HK-2 (cell line): ENCODE data around the gene CPNE7.
"Not testable (repeated sequence)": the region's sequence is repeated elsewhere in the genome, so short reads cannot be mapped to it uniquely, and the experiment has no call there.

ENCODE experiments used
- DNase-seq: peaks from one replicate; pipeline ENCODE4 v3.0.0-alpha.2; 2018; ENCODE audit not compliant: unreplicated experiment

Gene CPNE7

DNA sequence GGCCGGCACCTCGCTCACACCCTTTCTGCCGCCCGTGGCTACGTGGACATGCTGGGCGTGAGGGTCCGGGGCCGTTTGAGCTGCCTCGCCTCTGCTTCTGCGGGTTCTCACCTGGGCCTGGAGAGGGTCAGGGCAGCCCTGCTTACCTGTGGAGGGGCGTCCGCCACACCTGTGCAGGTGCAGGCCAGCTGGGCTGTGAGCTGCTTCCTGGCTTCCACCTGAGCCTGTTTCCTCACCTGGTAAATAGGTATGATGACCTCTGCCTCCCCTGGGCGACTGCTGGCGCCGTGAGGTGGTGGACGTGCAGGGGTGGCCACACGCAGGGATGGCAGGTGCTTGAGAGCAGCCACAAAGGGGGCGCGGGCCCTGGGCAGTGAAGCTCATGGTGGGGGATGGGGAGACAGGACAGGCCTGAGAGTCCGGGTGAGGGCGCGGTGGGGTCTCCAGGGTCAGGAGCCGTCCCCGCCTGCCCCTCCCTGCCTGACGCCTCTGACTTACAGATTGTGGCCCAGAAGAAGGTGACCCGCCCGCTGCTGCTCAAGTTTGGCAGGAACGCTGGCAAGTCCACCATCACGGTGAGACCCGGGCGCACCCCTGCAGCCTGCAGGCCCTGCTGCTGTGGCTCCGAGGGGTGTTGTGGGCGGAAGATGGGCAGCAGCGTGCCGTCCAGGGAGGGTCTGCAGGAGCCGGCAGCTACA lies 7.8 kb downstream of the CPNE7 start:
- DNase-seq: no peak

DNA sequence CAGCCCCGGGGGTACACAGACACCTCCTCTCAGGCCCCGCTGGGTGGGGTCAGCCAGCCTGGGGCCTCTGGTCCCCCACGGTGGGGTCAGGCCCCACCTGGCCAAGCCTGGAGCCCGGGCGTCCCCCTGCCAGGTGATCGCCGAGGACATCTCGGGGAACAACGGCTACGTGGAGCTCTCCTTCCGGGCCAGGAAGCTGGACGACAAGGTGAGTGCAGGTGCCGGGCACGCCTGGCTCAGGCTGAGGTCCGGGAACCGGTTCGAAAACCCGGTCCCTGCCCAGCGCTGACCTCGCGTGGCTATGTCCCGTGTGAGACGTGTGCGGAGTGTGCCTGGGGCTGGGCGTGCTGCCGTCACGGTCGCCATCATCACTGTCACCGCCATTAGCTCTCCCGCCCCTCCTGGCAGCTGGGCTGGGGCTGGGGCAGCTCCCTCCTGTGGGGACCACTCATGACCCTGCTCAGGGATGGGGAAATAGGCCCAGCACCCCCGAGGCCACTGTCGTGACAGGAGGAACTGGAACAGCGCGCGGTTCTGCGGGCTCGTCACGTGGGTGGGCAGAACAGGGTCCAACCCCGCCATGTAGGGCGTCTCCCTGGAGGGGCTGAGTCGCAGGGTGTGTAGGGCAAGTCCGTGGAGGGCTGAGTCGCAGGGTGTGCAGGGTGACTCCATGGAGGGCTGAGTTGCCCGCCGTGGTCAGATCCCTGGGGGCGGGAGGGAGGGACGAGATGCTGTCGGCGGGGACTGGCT lies 8.5 kb downstream of the CPNE7 start:
- DNase-seq: no peak

DNA sequence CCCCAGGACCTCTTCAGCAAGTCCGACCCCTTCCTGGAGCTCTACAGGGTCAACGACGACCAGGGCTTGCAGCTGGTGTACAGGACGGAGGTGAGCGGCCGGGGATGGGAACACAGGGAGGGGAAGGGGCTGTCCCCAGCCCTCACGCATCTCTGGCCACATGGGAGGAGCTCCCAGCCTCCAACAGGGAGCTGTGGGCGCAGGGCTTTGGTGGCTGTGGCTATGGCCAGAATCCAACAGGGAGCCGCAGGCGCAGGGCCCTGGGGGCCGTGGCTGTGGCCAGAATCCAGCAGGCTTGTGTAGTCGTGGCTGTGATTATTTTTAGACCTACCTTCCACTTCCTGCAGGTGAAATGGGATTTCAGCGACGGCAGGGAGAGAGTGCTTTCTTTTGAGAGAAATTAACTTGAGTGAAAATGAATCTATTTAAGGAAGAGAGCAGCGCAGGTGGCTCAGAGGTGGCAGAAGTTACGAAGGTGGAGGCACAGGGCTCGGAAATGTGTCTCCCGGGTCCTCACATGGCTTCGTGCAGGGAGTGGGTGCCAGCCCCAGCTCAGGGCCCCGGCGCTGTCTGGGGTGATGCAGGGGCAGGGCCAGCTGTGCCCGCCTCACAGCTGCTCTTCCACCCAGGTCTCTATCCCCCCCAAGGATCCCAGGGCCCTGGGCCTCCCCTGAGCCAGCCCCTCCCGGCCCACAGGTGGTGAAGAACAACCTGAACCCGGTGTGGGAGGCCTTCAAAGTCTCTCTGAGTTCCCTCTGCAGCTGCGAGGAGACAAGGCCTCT lies 9.4 kb downstream of the CPNE7 start:
- DNase-seq: no peak

DNA sequence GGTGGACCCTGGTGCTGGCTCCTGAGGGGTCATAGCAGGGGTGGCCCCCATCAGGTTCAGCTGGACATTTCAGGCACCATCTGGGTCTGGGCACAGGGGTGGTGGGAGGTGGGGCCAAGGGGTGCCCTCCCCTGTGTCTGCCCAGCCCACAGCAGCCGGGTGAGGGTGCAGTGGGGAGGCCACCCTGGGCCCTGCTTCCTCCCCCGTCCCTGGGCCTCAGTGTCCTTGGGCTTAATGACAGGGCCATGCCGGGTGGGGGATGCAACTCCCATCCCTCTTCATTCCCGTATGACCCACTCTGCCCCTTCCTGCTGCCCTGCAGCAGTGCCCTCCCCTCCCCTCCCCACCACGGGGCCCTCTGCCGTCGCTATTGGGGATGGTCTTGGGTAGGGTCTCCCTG lies 10.7 kb downstream of the CPNE7 start:
- DNase-seq: no peak

DNA sequence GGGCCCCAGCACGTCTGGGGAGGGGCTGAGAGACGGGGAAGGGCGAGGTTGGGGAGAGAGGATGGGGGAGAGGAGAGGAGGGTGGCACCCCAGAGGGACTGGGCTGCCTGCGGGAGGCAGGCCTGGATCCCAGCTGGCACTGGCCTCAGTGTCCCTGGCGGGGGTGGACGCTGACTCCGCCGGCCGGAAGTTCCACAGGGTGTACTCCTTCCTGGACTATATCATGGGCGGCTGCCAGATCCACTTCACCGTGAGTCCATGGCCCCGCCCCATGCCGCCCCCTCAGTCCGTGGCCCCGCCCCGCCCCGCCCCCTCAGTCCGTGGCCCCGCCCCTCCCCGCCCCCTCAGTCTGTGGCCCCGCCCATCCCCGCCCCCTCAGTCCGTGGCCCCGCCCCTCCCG lies 11.3 kb downstream of the CPNE7 start:
- DNase-seq: no peak

DNA sequence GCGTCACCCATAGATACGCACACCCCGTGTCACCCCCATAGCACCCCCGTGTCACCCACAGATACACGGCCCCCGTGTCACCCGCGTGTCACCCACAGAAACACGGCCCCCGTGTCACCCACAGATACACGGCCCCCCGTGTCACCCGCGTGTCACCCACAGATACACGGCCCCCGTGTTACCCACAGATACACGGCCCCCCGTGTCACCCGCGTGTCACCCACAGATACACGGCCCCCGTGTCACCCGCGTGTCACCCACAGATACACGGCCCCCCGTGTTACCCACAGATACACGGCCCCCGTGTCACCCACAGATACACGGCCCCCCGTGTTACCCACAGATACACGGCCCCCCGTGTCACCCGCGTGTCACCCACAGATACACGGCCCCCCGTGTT lies 12.1 kb downstream of the CPNE7 start:
- DNase-seq: not testable (repeated sequence)

DNA sequence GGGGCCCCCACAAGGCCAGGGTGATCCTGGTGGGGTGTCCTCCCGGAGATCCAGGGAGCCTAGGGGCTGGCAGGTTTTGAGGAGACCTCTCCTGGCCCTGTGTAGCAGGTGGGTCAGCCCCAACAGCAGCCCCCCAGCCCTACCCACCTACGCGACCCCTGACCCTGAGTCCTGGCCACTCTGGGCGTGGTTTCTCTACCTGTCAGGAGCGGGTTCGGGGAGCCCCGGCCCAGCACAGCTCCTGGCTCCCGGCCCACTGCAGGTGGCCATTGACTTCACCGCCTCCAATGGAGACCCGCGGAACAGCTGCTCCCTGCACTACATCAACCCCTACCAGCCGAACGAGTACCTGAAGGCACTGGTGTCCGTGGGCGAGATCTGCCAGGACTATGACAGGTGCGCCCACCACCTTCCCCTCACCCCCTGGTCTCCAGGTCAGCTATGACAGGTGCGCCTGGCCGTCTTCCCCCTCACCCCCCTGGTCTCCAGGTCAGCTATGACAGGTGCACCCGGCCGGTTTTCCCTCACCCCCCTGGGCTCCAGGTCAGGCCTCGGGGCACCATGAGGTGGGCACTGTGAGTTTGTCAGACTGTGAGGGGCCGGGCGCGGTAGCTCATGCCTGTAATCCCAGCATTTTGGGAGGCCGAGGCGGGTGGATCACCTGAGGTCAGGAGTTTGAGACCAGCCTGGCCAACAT lies 13.0 kb downstream of the CPNE7 start:
- no peak for DNase-seq

DNA sequence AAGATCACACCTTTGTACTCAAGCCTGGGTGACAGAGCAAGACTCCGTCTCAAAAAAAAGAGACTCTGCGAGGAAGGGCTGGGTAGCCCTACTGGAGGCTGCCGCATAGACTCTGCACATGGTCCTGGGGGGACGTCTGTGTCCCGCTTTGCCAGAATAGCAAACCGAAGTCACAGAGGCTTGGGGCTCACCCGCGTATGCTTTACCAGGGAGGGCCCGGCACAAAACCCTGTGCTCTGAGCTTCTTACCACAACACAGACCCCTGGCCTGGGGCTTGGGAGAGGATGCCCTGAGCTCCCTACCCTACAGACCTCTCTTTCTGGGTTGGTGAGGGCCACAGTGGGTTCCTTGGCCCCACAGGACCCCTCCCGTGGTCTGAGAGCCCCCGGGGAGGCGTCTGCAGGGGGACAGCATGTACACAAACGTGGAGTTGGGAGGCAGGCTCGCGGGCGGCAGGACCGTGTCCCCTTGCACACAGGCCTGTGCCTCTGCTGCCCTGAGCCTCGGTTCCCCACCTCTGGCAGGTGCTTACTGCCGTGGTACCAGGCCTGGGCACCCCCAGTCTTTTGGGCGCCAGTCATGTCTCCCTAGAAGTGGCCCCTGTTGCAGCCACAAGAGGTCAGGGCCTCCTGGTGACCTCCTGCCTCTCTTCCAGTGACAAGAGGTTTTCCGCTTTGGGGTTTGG lies 13.8 kb downstream of the CPNE7 start:
- DNase-seq: no peak

DNA sequence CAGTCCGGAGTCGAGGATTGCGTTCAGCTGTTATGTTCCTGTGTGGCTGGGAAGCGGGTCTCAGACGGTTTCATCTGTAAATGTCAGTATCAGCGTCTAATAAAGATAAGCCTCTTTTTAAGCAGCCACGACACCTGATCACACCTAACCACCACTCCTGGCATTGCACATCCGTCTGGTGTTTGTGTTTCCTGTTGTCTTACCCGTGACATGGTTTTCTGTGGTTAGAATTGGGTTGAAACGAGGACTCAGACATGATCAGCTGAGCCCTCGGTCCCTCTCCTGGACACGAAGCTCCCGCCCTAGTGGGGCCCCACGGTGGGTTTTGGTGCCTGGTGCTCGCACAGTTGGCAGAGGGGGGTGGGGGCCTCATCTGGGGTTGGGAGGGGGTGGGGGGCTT lies 18.3 kb downstream of the CPNE7 start:
- DNase-seq: no peak

DNA sequence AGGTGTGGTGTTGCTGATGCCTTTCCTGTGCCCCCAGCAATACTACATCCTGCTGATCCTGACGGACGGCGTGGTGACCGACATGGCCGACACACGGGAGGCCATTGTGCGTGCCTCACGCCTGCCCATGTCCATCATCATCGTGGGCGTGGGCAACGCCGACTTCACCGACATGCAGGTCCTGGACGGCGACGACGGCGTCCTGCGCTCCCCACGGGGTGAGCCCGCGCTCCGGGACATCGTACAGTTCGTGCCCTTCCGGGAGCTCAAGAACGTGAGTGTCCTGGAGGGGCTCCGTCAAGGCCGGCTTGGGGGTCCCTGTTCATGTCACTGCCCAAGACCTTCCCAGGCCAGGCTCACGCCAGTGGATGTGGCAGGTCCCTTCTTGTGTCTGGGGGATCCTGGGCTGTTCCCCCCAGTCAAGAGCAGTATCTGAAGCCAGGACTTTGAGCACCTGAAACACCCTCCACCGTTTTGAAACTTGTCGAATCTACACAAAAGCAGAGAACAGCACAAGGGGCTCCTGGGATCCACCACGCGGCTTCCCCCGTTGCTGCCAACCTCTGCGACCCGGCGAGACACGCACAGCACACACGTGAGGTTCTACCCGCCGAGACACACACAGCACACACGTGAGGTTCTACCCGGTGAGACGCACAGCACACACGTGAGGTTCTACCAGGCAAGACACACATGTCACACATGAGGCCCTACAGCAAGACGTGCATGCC lies 19.9 kb downstream of the CPNE7 start:
- no peak for DNase-seq

DNA sequence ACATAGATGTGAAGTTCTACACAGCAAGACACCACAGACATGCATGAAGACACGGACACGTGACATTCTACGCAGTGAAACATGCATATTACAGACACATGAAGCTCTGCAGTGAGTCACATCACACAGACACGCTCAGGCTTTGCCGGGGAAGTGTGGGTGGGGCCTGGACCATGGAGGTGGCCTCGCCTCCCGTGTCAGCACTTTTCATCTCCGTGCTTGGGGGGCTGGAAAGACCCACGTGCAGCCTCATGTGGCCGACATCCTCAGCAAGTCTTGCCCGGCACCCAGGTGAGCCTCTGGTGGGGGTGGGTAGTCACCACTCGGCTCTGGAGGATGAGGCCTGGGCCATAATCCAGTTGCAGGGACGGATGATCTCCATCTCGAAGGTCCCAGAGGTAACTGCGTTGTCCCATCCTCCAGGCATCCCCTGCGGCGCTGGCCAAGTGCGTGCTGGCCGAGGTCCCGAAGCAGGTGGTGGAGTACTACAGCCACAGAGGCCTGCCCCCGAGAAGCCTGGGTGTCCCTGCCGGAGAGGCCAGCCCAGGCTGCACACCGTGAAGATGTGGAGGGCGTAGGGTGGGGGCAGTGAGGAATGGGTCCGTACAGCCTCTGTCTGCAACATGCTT lies 20.6 kb downstream of the CPNE7 start:
- DNase-seq: no peak

DNA sequence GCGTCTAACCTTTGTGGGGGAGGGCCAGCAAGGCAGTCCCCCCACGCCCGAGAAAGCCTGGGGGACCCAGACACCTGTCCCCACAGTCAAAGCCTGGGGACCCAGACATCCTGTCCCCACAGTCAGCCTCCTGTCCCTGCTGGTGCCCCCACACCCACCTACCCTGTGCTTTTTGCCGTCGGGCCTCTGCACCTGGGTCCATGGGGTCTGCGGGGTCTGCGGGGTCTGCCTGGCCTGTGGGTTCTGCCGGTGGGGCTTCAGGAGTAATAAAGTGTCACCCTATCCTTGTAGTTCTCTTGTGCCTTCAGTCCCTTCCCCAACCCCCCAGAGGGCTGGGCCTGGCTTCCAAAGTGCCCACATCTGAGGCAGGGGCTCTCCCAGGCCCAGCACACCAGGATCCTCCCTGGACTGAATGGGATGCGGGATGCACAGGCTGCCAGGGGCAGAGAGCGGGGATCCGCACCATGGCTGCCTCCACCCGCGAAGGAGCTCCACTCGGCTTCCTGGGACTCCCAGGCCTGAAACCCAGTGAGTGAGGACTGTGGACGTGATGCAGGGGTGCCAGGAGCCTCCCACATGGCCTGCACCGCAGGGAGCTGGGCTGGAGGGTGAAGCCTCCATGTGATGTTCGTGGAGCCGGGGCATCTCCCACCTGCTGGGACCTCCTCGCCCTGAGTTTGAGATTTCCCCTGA lies 21.5 kb downstream of the CPNE7 start:
- no peak for DNase-seq

DNA sequence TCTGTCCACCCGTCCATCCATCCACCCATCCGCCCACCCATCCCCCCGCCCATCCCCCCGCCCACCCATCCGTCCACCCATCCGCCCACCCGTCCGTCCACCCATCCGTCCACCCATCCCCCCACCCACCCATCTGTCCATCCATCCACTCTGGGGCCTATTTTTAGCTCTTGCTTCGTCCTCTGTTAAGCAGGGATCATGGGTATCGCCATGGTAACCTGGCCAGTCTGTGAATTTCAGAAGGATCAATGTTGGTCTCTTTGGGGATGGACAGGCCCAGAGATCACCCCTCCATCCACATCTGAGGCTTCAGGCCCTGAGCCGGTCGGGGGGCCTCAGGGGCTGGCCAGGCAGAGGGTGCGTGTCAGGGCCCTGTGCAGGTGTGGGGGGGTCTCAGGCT lies 22.6 kb downstream of the CPNE7 start:
- DNase-seq: no peak

DNA sequence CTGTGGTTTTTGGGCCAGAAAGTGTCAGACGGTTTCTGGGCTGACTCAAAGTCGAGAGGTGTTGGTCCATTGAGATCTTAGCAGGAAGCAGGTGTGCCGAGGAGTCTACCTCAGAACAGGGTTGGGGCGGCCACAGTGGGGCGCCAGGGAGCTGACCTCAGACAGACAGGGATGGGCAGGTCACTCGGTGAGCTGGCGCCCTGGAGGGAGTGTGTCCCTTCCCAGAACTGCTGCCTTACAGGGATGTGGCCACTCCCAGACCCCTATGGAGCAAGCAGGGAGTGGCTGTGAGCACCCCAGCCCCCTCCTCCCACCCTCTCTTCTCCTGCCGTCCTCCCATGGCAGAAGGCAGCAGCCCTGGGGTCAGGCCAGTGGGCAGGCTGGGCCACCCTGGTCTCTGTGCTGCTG lies 23.9 kb downstream of the CPNE7 start:
- DNase-seq: peak; percentile 77

DNA sequence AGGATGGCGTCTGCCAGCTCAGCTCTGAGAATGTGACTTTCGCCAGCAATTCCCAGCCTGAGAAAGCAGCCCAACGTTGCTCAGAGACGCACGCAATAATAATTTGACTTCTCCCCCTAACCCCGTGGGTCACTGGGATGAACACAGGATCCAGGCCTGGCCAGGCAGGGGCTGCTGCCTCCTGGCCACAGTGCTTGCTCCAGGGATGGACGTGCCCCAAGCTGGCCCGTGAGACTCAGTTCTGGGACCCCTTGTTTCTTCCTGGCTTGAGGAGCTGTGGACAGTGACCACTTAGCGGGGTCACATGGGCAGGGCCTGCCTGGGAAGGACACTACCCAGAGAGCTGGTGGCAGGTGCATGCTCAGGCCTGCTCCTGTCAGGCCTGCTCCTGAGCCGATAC lies 24.3 kb downstream of the CPNE7 start:
- no peak for DNase-seq

DNA sequence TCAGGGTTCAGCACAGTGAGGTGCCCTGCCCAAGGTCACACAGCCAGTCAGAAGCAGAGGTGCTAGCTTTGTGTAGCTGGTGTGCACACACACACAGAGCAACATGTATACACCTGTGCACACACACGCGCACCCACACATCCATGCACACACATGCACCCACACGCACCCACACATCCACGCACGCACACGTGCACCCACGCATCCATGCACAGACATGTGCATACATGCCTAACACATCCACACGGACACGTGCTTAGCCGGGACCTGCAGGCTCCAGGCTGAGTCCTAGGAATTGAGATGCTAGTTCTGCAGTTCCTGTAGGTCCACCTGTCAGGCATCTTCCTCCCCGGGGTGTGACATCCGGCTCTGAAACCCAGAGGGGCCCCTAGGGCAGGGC lies 24.9 kb downstream of the CPNE7 start:
- DNase-seq: no peak

DNA sequence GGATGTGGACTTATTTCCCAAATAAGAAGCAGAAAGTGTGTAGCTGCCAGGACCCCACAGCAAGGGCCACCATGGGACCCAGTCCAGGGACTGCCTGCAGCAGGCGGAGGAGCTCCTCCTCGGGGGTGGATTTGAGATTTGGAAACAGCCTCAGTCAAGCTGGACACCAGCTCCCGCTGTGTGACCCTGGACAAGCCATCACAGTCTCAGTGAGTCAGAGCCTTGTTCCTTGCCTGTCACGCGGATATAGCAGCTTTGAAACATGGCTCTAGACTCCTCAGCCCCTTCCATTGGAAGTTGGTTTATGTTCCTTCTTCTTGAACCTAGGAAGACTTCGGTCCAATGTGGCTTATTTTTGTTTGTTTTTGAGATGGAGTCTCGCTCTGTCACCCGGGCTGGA lies 25.4 kb downstream of the CPNE7 start:
- no peak for DNase-seq

DNA sequence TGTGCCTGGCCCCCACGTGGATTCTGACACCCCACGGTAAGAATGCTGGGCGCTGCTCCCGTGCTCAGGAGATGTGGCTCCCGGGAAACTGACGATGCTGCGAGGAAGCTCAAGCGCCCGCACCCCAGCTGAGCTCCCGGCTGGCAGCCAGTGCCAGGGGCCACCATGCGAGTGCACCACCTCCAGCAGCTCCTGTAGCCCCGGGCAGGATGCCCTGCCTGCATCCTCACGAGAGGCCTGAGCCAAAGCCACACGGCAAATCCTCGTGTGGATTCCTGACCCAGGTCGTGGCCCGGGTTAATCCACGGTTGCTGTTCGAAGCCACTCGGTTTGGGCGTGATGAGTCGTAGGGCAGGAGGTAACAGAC lies 26.3 kb downstream of the CPNE7 start:
- DNase-seq: no peak

DNA sequence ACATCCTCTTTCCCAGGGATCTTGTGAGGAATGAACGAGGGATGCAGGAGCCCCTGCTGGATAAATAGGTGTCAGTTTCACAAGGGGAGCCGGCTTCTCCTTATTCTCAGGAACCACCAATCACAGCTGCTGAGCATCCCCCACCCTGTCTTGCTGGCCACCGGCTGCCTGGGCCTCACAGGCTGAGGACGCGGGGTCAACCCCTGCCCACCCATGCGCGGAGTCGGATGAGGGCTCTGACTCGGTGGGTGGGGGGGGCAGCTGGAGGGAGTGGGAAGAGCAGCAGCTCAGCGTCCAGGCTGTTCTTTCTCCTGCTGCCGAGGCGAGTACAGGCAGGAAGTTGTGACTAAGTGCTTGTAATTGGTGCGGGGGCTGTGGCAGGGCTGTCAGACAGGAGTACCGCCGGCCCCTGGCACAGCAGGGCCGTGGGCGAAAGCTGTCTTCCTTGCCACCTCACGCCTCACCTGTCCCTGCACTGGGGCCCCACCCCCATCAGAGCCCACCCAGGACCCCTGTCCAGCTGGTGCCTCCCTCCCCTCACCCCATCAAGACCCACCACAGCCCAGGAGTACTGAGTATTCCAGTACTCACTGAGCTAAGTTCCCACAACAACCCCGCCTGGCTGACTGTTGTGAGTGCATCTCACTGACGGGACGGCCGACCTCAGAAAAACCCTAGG lies 26.9 kb downstream of the CPNE7 start:
- DNase-seq: peak; percentile 86
